Retinal pigment epithelial cell (primary cell): Measurements from ENCODE around the gene LRG1.

Experiments used
- DNase-seq: peaks from one replicate; pipeline ENCODE4 v3.0.0-alpha.2; 2010; ENCODE audit warnings: low read depth
- H3K4me3 ChIP-seq: 2 replicates; pipeline ENCODE4 v1.5.1; 2011; ENCODE audit warnings: mild to moderate bottlenecking, low read length, control low read depth, moderate library complexity
- TF ChIP-seq, protein P1 (sequence below): conservative IDR thresholded peaks from 2 replicates; pipeline ENCODE4 v1.5.1; 2011; ENCODE audit warnings: low read depth, low read length, control low read depth, inconsistent platforms

The LRG1 gene

DNA sequence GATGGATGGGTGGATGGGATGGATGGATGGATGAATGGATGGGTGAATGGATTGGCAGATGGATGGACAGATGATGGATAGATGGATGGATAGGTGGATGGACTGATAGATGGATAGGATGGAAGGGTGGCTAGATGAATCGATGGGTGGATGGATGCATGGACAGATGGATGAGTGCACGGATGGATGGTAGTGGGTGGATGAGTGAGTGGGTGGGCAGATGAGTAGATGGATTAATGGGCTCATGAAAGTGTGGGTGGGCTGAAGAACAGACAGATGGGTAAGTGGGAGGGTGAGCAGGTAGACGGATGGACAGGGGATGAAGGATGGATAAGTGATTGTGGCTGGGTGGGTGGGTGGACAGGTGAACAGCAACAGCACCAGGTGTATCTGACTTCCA lies 13.9 kb upstream of the LRG1 start:
- TF ChIP-seq, protein P1, sequence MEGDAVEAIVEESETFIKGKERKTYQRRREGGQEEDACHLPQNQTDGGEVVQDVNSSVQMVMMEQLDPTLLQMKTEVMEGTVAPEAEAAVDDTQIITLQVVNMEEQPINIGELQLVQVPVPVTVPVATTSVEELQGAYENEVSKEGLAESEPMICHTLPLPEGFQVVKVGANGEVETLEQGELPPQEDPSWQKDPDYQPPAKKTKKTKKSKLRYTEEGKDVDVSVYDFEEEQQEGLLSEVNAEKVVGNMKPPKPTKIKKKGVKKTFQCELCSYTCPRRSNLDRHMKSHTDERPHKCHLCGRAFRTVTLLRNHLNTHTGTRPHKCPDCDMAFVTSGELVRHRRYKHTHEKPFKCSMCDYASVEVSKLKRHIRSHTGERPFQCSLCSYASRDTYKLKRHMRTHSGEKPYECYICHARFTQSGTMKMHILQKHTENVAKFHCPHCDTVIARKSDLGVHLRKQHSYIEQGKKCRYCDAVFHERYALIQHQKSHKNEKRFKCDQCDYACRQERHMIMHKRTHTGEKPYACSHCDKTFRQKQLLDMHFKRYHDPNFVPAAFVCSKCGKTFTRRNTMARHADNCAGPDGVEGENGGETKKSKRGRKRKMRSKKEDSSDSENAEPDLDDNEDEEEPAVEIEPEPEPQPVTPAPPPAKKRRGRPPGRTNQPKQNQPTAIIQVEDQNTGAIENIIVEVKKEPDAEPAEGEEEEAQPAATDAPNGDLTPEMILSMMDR, result no peak
- no peak for DNase-seq
- H3K4me3 ChIP-seq, result no peak overlapping the region

DNA sequence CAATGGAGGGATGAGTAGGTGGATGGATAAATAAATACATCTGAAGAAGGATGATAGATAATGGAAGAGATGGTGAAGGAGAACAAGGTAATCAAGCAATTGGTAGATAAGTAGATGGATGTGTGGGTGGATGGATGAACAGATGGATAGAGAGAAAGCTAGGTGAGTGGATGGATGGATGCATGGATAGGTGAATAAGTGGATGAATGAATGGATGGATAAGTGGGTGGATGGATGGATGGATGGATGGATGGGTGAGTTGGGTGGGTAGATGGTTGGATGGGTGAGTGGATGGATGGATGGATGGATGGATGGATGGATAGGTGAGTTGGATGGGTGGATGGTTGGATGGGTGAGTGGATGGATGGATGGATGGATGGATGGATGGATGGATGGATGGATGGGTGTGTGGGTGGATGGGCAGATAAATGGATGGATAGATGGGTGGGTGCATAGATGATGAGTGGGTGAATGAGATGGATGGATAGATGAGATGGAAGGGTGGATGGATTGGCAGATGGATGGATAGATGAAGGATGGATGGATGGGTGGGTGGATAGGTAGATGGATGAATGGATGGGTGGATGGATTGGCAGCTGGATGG lies 13.4 kb upstream of the LRG1 start:
- DNase-seq, result no peak
- TF ChIP-seq, protein P1, result no peak

DNA sequence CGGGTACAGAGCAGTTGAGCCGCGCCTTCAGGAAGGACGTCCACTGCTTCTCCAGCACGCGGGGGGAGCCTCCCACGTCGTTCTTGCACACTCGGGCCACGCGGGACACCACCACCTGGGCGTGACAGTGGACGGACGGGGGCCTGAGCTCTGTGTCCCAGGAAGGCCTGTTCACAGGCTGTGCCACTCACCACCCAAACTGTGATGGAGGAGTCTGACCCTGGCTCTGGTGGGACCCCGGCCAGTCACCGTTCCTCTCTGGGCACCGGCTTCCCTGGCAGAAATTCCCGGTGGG lies 12.6 kb upstream of the LRG1 start:
- no peak overlapping the region for H3K4me3 ChIP-seq
- TF ChIP-seq, protein P1, result no peak
- no peak for DNase-seq

More for the DNA sequence above, 13.4 kb upstream of the LRG1 start:
- H3K4me3 ChIP-seq, result no peak overlapping the region

DNA sequence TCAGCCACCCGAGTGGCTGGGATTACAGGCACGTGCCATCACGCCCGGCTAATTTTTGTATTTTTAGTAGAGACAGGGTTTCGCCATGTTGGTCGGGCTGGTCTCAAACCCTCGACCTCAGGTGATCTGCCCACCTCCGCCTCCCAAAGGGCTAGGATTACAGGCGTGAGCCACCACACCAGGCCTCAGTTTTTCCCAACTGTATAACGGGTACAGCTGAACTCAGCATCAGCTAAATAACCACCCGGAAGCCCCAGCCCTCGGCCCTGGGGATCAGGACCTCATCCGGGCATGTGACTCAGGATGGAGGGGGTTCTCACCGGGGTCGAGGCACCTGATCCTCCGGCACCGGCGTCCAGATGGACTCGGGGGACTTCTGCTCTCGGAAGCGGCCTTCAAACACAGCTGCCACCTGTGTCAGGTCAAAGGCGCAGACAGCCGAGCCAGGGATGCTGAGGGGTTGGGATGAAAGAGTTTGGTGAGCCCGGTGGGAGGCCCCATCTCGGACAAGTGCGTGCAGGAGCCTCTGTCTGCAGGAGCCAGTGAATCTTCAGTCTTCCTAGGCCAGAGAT lies 10.7 kb upstream of the LRG1 start:
- H3K4me3 ChIP-seq, result no peak overlapping the region
- TF ChIP-seq, protein P1, result no peak
- no peak for DNase-seq

DNA sequence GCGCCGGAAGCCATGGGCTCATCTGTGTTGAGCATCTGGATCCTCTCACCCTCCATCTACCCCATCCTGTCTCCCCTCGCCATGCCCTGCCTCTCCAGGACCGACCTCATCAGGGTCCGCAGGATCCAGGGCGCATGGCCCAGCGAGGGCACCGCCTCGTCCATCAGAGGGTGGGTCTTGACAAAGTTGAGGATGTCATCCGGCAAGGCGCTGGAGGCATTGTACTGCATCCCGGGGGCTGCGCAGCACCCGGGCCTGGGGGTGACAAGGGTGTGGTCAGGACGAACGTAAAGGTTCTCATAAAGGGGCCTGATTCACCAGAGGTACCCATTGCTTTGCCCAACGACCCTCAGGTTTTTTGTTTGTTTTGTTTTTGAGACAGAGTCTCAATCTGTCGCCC lies 10.2 kb upstream of the LRG1 start:
- no peak for DNase-seq
- H3K4me3 ChIP-seq, result no peak overlapping the region
- TF ChIP-seq, protein P1, result no peak

DNA sequence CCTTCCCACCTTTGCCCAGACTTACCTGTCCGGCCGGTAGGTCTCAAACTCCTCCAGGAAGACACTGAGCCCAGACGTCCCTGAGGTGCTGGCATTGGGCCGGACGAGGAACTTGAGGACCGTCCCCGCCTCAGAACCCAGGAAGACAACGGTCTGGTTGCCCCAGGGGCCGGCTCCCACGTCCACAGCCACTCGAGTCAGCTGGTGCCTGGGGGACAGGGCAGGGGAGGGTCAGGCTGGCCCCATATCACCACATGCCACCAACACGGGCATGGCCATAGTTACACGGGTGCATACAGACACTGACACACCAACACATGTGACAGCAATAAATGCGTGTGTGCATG lies 8.4 kb upstream of the LRG1 start:
- H3K4me3 ChIP-seq, result no peak overlapping the region
- TF ChIP-seq, protein P1, result no peak
- DNase-seq, result no peak
